Activated T-helper 17 cell treated with anti-CD3 and anti-CD28 coated beads, Interleukin-2, amount 50 U/mL, for 72 hours (primary cell): ENCODE data around the gene NPSR1. TPM values are rescaled to one million over a fixed set of nuclear protein-coding genes. Genes with fewer than 3 reads are reported as not detected.
"Not testable (repeated sequence)": the region's sequence is repeated elsewhere in the genome, so short reads cannot be mapped to it uniquely, and the experiment has no call there.

ENCODE experiments used
- ATAC-seq: fragments of 150-1000 bp; cut with Tn5 transposase; replicated peaks from 2 replicates; pipeline ENCODE4 v1.10.0; 2021; ENCODE audit warnings: mild to moderate bottlenecking, moderate library complexity
- H3K27ac Mint-ChIP-seq: one replicate; pipeline ENCODE4 v1.8.0; 2022; ENCODE audit warnings: mixed read lengths
- H3K27me3 Mint-ChIP-seq: one replicate; pipeline ENCODE4 v1.8.0; 2022; ENCODE audit warnings: mixed read lengths
- H3K36me3 Mint-ChIP-seq: one replicate; pipeline ENCODE4 v1.8.0; 2022; ENCODE audit warnings: low read depth, mild to moderate bottlenecking, mixed read lengths
- H3K4me1 Mint-ChIP-seq: one replicate; pipeline ENCODE4 v1.8.0; 2022; ENCODE audit warnings: mixed read lengths
- H3K4me3 Mint-ChIP-seq: one replicate; pipeline ENCODE4 v1.8.0; 2022; ENCODE audit warnings: mild to moderate bottlenecking, mixed read lengths
- H3K9me3 Mint-ChIP-seq: one replicate; pipeline ENCODE4 v1.8.0; 2022; ENCODE audit warnings: mixed read lengths
- total RNA-seq, 2 donors: library from RNA; stranded (reverse); gene quantifications; one replicate each; pipeline ENCODE4 v1.2.3, GENCODE V29; 2022

NPSR1 gene, protein sequence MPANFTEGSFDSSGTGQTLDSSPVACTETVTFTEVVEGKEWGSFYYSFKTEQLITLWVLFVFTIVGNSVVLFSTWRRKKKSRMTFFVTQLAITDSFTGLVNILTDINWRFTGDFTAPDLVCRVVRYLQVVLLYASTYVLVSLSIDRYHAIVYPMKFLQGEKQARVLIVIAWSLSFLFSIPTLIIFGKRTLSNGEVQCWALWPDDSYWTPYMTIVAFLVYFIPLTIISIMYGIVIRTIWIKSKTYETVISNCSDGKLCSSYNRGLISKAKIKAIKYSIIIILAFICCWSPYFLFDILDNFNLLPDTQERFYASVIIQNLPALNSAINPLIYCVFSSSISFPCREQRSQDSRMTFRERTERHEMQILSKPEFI
- total RNA-seq = not detected

DNA sequence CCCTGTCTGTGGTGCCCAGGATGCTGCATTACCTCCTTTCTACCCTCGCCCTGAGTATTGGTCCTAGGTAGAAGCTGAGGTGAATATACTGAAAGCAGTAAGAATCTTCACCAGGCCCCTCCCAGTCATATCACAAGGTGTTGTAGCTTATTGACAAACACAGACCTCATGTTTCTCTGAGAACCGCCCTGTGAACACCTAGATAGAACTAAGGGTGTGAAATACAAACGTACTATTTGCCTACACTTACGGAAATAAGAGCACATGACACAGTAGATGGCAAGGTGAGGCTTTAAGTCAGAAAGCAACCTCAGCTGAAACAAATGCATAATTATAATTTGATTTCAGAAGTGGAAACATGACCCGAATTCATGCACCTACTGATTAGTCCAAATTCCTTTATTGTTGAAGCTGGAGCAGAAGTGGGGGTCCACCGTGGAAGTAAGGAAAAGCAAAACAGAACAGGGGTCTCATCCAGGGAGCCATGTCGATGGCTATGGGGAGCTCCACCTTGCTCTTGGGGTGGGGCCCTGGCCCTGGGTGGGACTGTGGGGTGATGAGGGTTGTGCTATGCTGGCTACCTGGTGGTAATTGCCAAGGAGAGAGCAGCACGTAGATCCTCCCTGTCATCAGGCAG, at the start of gene NPSR1:
TSS of gene NPSR1 (plus strand) at position 587 of the 637 bp plus-strand sequence. CDS start 195 bp downstream, outside the sequence.
- Mint-ChIP-seq H3K4me3 (no peak within 1 kb of the TSS), H3K36me3 (no peaks in the 10 kb centered on the region), H3K4me1 (no peaks in the 10 kb centered on the region), H3K27me3 (peaks cover 9% of the 10 kb centered on the region), H3K27ac (no peak within 1 kb of the TSS), H3K9me3 (no peaks in the 10 kb centered on the region)
- no peak for ATAC-seq

DNA sequence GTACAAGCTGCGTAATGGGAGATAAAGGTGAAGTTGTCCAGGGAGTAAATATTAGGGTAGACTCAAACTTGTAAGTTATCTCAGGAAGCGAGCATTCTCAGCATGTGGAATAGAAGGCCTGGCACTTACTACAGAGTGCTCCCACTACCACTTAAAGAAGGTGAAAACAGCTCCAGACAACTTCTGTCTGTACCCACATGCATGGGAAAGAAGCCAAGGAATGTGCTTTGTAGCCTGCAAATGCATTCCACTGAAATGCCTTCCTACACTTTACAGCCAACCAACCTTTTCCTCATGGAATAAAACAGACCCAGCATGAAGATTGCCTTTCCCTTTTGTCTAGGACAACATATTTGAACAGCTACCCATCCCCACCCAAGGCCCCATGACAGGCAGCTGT, 45.4 kb upstream of the NPSR1 start:
- Mint-ChIP-seq H3K4me1 (no peaks in the 10 kb centered on the region), H3K36me3 (no peaks in the 10 kb centered on the region), H3K27me3 (no peaks in the 10 kb centered on the region), H3K27ac (no peak overlapping the region), H3K9me3 (peaks cover 16% of the 10 kb centered on the region), H3K4me3 (no peak overlapping the region)
- ATAC-seq = no peak

DNA sequence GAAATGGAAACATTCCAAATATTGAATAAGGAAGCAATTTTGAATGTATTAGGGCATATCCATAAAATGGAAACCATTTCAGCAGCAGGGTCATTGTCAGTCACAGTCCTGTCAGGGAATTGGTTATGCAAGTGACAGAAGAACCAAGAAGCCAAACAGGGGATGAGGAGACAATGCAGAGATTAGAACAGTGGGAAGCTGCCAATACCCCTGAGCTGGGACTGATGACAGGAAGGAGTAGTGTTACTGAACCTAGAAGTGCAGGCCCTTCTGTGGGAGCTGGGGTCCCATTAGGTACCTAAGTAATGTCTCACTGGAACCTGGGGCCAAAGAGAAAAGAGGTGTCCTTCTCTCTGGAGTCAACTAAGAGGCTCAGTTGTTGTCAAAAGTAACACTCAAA, 37.6 kb upstream of the NPSR1 start:
- no peaks in the 10 kb centered on the region for H3K27me3 Mint-ChIP-seq
- H3K4me3 Mint-ChIP-seq = no peak overlapping the region
- no peak for ATAC-seq
- H3K36me3 Mint-ChIP-seq = no peaks in the 10 kb centered on the region
- H3K9me3 Mint-ChIP-seq = no peaks in the 10 kb centered on the region
- H3K27ac Mint-ChIP-seq = no peak overlapping the region
- no peaks in the 10 kb centered on the region for H3K4me1 Mint-ChIP-seq

DNA sequence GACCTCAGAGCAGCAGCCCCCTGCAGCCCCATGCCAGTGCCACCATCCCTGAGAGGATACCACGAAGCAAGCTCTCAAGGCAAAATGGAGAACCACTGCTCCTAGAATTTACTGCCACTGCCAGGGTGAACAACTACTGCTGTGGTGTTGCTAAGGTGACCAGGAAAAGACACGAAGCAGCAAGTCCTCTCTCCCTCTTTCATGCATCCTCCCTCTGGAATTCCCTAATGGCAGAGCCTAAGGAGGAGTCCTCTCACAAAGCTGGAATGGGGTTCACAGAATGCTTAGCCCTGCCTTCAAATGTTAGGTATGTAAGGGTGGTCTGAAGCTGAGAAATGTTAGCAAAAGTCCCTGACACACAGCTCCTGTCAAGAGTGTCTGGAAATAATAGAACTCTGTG, 35.8 kb upstream of the NPSR1 start:
- no peaks in the 10 kb centered on the region for H3K4me1 Mint-ChIP-seq
- H3K27ac Mint-ChIP-seq = no peak overlapping the region
- H3K27me3 Mint-ChIP-seq = no peaks in the 10 kb centered on the region
- H3K9me3 Mint-ChIP-seq = no peaks in the 10 kb centered on the region
- no peak overlapping the region for H3K4me3 Mint-ChIP-seq
- H3K36me3 Mint-ChIP-seq = no peaks in the 10 kb centered on the region
- ATAC-seq = no peak

DNA sequence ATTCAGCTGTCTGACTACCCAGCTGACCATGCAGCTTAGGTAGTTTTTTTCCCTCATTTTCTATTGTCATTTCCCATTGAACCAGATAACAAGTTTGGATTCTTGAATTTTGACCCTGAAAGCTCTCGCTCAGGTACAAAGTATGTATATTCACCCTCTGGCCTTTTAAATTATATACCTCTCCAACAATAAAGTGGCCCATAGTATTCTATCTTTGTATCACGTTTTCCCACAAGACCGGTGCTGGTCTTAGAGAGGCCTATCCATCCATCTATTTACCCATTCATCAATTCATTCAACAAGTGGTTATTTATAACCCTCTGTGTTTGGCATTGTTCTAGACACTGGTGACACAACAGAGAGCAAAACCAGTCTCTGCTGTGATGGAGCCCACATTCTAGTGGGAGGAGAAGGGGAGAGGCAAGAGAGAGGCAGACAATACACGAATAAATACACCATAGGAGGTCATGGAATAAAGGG, 35.2 kb upstream of the NPSR1 start:
- no peaks in the 10 kb centered on the region for H3K36me3 Mint-ChIP-seq
- no peak overlapping the region for H3K4me3 Mint-ChIP-seq
- H3K27ac Mint-ChIP-seq = no peak overlapping the region
- no peaks in the 10 kb centered on the region for H3K4me1 Mint-ChIP-seq
- H3K27me3 Mint-ChIP-seq = no peaks in the 10 kb centered on the region
- no peak for ATAC-seq
- no peaks in the 10 kb centered on the region for H3K9me3 Mint-ChIP-seq

DNA sequence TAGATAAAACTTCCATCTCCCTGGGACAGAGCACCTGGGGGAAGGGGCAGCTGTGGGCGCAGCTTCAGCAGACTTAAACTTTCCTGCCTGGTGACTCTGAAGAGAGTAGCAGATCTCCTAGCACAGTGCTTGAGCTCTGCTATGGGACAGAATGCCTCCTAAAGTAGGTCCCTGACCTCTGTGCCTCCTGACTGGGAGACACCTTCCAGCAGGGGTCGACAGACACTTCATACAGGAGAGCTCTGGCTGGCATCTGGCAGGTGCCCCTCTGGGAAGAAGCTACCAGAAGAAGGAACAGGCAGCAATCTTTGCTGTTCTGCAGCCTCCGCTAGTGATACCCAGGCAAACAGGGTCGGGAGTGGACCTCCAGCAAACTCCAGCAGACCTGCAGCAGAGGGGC, 29.4 kb upstream of the NPSR1 start:
- H3K4me1 Mint-ChIP-seq, H3K27ac Mint-ChIP-seq, H3K9me3 Mint-ChIP-seq: not testable (repeated sequence)

DNA sequence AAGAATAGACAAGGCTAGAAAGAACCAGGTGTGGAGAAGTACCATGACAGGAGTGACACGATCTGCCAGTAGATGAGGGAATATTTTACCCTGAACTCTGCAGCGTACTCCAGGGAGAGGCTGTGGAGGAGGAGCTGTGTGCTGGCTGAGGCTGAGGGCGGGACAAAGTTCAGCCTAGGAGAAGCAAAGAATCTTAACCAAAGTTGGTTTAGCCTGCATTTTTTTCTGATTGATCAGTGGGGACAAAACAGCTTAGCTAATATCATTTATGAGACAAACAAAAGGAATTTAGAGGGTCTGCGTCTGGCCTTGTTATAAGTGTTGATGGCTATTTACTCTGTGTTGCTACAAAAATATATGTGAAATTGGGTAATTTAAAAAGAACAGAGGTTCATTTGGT, 5.2 kb upstream of the NPSR1 start:
- Mint-ChIP-seq H3K36me3 (no peaks in the 10 kb centered on the region), H3K4me3 (no peak overlapping the region), H3K27me3 (peaks cover 6% of the 10 kb centered on the region), H3K9me3 (no peaks in the 10 kb centered on the region), H3K4me1 (no peaks in the 10 kb centered on the region), H3K27ac (no peak overlapping the region)
- ATAC-seq = no peak

More for the DNA sequence above, 29.4 kb upstream of the NPSR1 start:
- ATAC-seq, H3K27me3 Mint-ChIP-seq, H3K36me3 Mint-ChIP-seq, H3K4me3 Mint-ChIP-seq: not testable (repeated sequence)

DNA sequence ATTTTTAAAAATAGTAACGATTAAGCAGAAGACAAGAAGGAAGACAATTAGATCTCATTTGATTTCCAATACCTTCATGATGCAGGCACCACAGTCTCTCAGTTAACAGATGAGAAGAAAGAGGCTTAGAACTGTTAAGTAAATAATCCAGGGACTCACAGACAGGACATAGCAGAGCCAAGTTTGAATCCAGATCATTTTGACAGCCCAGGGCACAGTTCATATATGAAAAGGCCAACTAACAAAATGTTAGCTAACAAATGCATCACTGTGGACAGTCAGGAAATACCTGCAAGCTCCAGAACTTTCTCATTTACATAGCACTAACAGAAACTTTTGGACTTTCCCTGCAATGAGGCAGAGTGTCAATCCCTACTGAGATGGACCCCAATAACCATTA, 4.2 kb upstream of the NPSR1 start:
- ATAC-seq = no peak
- no peak overlapping the region for H3K4me3 Mint-ChIP-seq
- no peaks in the 10 kb centered on the region for H3K9me3 Mint-ChIP-seq
- no peak overlapping the region for H3K27ac Mint-ChIP-seq
- no peaks in the 10 kb centered on the region for H3K4me1 Mint-ChIP-seq
- no peaks in the 10 kb centered on the region for H3K36me3 Mint-ChIP-seq
- peaks cover 6% of the 10 kb centered on the region for H3K27me3 Mint-ChIP-seq

DNA sequence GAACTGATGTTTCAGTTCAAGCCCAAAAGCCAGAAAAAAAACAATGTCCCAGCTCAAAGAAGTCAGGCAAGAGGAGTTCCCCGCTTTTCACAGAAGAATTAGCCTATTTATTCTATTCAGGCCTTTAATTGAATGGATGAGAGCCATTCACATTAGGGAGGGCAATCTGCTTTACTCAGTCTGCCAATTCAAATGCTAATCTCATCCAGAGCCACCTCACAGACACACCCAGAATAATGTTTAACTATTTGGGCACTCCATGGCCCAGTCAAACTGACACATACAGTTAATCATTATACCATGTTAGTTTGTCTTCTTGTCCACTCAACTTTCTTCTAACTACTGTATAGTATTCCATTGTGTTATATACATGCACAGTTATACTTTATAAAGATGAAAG, 2.6 kb upstream of the NPSR1 start:
- peaks cover 6% of the 10 kb centered on the region for H3K27me3 Mint-ChIP-seq
- H3K4me1 Mint-ChIP-seq = no peaks in the 10 kb centered on the region
- H3K36me3 Mint-ChIP-seq = no peaks in the 10 kb centered on the region
- H3K27ac Mint-ChIP-seq = no peak overlapping the region
- no peak overlapping the region for H3K4me3 Mint-ChIP-seq
- no peak for ATAC-seq
- no peaks in the 10 kb centered on the region for H3K9me3 Mint-ChIP-seq

DNA sequence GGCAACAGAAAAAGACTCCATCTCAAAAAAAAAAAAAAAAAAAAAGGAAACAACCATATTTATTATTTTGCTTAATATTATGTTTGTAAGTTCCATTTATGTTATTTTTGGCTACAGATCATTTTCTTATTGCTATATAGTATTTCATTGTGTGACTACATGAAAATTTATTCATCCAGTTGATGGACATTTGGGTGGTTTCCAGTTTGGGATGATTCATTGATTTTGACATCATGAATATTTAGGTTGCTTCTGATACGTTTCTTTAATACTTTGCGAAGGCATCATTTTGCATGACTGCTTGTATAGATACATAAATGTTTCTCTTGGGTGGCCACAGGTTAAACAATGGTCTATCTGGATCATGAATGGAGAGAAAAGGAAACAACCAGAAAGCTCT, 2.0 kb upstream of the NPSR1 start:
- H3K9me3 Mint-ChIP-seq = no peaks in the 10 kb centered on the region
- no peaks in the 10 kb centered on the region for H3K4me1 Mint-ChIP-seq
- H3K4me3 Mint-ChIP-seq = no peak overlapping the region
- no peaks in the 10 kb centered on the region for H3K36me3 Mint-ChIP-seq
- peaks cover 6% of the 10 kb centered on the region for H3K27me3 Mint-ChIP-seq
- H3K27ac Mint-ChIP-seq = no peak overlapping the region
- no peak for ATAC-seq

DNA sequence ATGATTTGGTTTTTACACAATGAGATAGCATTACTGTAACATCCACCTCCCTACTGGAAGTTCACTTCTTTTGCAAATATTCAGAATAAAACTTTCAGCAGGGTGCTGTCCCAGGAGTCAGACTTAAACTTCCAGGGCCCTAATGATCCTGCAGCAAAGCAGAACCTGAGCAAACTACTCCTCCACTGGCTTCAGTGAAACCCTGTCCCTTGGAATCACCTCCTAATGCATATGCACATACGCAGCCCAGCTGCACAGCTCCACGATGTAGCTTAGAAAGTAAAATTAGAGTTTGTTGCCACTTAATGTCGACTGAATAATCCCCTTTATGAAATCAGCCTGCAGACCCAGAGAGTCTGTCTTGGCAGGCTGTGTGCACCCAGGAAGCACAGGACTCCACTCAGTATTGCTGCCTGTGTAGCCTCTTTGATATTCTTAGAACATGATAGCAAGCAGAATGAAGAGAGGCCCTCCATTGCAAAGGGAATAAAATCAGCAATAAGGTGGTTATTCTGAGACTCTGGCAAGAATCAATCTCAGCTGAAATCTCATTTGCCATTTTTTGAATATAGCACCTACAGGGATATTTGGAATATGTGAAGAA, 1.6 kb downstream of the NPSR1 start:
- H3K9me3 Mint-ChIP-seq = no peaks in the 10 kb centered on the region
- H3K36me3 Mint-ChIP-seq = no peaks in the 10 kb centered on the region
- no peaks in the 10 kb centered on the region for H3K4me1 Mint-ChIP-seq
- no peak for ATAC-seq
- no peak overlapping the region for H3K4me3 Mint-ChIP-seq
- H3K27me3 Mint-ChIP-seq = peaks cover 14% of the 10 kb centered on the region
- no peak overlapping the region for H3K27ac Mint-ChIP-seq

DNA sequence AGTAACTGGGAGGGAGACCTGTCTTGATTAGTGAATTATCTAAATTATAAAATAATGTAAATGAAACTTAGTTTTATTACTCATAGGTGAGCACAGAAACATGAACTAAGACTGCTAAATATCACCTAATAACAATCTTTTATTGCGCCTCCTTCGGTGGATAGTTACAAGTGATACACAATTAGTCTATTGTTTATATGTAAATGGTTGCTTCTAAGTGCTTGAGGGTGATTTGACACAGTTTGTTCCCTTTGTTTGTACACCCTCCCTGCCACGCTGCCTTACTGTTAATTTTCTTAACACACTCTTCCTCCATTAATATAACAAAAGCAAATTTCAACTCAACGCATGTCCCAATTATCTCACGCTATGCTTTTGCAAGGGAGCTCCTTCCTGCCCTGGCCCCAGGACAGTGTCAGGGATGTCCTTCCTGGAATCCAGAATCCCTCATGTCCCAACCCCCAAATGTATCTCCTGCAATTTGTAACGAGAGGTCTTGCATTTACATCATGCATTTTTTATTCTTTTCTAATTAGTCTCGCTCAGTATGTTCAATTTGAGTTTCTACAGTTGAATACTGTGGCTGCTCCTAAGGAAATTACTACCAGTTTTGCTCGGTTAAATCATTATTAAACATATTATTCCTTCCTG, 4.2 kb downstream of the NPSR1 start:
- Mint-ChIP-seq H3K27ac (no peak overlapping the region), H3K4me1 (no peaks in the 10 kb centered on the region), H3K4me3 (no peak overlapping the region)

DNA sequence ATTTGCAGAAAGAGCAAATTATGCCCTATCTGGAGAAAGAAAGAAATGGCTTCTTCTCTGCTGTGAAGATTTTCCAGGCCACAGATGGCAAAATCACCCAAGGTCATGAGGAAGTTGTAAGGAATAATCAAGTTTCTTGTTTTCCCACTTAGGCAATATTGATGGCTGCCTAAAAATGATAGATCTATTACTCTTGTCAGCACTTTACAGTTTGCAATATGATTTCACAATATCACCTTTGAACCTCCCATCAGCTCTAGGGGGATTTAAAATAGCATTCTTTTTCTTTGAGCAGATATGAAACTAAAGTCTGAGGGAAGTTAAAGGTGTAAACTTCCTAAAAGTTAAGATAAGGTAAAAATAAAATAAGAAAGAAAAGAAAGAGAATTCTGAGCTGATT, 6.7 kb downstream of the NPSR1 start:
- H3K9me3 Mint-ChIP-seq = no peaks in the 10 kb centered on the region

More for the DNA sequence above, 4.2 kb downstream of the NPSR1 start:
- Mint-ChIP-seq H3K36me3 (no peaks in the 10 kb centered on the region), H3K9me3 (no peaks in the 10 kb centered on the region), H3K27me3 (peaks cover 18% of the 10 kb centered on the region)
- no peak for ATAC-seq

DNA sequence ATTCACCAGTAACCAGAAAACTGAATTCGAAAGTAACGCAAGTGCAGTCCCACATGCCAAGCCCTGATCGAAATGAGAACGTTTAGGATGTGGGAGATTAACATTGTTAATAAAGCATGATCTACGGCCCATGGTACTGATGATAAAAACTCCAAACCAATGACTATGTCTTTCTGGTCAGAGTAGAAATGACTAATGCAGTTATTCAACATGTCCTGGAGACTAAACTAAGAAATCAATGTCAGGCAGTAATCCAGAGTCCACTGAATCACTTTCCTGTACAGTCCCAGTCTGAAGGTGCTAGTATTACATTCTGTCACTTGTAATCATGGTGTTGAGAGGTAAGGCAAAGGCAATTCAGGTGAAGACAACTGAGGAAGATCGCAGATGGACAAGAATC, 14.4 kb downstream of the NPSR1 start:
- Mint-ChIP-seq H3K4me1 (no peaks in the 10 kb centered on the region), H3K27ac (no peak overlapping the region), H3K4me3 (no peak overlapping the region), H3K9me3 (no peaks in the 10 kb centered on the region), H3K27me3 (peaks cover 3% of the 10 kb centered on the region), H3K36me3 (no peaks in the 10 kb centered on the region)
- ATAC-seq = no peak

More for the DNA sequence above, 6.7 kb downstream of the NPSR1 start:
- ATAC-seq = no peak
- Mint-ChIP-seq H3K4me1 (no peaks in the 10 kb centered on the region), H3K27me3 (peaks cover 23% of the 10 kb centered on the region), H3K4me3 (no peak overlapping the region), H3K36me3 (no peaks in the 10 kb centered on the region), H3K27ac (no peak overlapping the region)
